Left forelimb (tissue), 1 donor: ENCODE data around the gene HIVEP2.

ENCODE experiments used
- DNase-seq: peaks from one replicate; pipeline ENCODE4 v3.0.0-alpha.2; 2018; ENCODE audit warnings: low spot score

HIVEP2 gene

DNA sequence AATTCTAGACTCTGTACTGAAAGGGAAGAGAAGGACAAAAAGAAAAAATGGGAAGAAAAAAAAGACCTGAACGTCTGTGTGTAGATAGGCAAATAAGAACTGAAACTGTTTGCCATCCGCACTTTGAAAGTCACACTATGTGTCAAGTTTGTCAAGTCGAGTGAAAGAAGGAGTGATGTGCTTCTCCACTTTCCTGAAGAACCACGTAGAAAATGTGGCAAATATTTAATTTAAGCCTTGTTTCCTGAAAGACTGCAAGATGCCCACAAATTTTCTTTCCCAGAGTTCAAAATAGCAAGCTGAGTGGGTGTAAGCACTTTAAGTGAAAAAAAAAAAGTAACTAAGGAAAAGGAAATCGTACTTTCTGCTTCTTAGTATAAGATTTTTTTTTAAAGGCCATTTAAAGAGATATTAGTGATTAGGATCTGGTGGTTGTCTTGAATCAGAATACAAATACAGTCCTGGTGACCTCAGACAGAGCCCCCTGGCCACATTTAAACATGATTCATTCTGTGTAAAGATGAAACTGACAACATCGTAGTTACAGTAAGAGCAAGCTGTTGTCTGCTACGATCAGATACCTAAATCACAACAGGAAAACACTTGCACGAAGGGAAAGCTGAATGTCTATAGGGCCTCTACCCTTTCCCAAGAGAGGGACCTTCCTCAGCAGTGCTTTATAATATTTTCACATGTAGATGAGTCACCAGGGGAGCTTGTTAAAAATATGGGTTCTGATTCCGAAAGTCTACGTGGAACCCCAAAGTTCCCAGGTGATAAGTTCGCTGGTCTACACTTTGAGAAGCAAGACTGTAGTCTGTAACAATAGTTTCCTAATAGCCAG lies 102.3 kb downstream of the HIVEP2 start:
- DNase-seq, result no peak

DNA sequence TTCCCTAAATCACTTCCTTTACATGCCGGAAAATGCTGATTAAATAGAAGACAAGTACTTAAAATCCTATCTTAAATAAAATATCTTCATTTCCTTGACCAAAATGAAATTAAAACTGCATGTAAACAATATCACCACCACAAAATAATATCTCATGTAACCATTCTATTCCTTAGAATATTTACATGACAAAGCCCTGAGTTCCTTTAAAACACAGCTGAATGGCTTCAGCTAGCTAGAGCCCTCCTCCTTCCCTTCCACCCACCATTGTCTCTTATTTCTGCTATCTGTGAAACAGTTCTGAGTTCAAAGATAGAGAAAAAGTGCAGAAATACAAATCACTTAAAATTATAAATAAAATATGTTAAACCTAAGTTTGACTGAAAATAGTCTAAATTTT lies 103.1 kb downstream of the HIVEP2 start:
- DNase-seq, result no peak

DNA sequence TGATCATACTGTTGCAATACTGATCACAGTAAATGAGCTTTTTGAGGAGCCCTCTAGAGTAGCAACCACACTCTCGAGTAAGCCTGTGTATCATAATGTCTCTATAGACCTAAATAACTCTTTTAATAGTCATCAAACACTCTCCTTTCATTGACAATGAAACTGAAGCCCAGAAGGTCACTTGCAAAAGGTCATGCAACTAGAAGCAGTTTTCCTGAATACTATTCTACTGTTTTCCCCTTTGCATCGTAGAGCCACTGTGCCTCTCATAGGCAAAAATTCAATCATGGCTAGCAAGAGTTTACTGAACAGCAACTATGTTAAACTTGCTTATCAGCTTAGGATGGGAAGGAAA lies 105.3 kb downstream of the HIVEP2 start:
- no peak for DNase-seq

DNA sequence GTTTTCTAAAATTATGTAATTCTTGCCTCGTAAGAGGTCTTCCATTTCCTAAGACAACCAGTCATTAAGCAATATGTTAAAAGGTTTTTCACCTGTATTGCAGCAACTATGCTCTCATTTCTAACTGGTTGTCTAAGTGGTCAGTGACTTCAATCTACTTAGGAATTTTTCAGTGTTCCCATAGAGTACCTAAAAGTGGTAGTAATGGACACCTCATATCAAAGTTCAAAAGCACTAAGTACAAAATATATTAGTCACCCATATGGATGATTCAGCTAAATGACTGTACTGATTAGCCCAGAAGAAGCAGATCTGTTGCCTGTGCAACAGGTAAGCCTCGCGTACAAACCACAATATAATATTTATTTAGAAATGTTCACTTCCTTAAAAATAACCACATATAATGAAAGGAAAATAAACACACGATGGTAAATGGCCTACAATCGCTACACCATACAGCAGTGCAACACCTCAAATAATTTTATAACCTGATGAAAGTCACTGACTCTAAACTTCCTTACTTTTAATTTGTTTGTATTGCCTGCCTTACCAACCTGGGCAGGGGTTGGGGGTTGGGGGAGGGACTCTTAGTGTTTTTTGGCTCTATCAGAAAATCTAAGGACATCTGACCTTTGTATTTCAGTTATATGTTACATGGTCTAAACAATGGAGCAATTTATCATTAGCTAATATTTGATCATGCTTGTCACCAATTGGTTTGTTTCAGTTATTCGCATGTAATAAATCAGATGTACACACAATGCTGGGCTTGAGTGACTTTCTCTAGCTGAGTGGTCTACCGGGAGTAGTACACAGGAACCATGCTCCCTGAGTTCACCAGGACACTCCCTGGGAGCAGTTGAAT lies 105.9 kb downstream of the HIVEP2 start:
- no peak for DNase-seq

DNA sequence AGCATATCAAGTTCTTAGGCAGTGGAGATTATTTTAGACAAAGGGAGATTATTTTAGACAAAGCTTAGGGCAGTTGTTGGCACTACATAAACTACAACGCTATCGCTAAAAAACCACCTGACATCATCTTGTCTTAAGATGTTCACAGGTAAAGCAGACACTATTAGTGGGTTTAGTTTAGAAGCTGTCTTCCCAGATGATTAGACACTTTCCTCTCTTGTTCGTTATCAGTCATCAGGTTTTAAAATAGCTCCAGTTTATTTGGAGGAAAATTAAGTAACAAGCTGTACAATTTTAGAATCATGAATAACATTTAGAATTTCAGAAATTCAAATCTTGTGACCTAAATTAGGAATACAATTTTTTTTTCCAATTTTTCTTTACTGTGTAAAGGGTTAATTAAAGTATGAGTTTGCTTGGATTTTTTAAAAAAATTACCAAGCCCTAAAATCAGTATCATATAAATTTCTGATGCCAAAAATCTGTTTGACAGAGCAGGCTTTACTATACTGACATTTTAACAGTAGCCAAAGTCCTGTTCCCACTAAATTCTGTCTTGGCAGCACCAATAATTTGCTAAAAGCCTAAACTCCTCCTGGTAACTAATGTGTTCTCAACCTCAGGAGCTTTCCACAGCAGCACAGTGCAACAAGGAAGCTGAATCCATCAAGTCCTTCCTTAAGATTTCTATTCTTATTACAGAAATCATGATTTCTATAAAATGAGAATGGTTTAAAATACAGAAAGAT lies 109.0 kb downstream of the HIVEP2 start:
- no peak for DNase-seq

DNA sequence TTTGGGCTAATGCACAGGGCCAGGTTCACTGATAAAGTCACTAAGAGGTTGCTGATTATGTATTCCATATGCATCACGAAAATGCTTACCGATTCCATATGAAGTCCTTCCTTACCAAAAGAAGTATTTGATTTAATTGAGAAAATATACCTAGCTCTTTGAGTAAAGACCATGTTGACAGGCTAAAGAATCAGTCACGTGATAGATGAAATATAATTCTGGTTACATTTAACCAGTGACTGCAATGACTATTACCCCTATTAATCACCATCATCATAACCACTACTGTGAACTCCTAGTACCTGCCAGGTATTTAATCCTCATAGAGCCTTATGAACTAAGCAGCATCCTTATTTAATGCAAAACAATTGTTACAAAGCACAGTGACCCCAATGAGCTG lies 110.1 kb downstream of the HIVEP2 start:
- no peak for DNase-seq

DNA sequence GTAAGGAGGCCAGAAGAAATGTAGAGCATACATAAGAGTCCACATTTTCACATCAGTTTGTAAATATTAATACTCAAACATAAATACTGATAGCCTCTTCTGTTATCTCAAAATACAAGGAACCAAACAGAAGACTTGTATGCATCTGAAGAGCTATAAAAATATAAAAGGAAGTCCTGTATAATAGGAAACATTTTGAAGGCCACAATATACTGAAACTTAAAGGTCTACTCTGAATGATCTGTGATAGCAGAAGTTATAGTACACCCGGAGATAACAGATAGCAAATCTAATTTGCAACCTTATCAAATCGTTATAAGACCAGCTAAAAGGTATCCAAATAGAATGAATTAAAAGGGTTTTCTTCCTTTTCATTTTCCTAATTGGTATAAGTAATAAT lies 111.2 kb downstream of the HIVEP2 start:
- DNase-seq, result no peak

DNA sequence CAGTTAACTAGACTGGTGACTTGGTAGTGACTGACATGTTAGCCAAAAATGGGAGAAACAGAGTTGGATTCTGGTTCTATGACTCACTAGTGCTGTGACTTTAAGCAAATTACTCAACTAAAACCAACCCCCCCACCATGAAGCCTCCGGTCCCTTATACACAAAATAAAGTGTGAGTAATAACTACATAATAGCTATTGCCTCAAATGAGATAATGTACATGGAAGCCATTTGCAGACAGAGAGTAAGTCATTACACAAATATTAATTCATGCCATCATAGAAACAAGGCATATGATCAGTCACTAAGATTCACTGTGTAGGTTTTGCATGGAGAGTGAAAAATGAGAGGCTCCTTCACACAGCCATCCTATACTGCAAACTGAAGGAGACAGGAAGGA lies 111.9 kb downstream of the HIVEP2 start:
- DNase-seq, result no peak

DNA sequence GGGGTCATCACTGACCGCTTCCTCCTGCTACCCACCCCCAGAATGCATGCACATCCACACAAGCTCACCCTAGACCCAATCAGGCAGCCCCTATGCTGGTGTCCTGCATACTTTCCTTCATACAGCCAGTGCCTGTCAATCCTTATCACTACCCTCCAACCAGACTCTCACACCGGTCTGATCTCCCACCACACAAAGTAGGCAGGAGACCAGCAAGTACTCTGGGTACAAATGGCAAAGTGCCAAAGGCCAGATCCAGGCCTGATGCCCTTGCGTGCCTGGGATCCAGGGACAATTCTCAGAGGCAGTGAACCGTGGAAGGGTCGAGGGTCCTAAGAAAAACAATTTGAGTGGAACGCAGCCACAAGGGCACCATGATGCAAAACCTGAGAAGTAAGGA lies 114.2 kb downstream of the HIVEP2 start:
- DNase-seq, result no peak

DNA sequence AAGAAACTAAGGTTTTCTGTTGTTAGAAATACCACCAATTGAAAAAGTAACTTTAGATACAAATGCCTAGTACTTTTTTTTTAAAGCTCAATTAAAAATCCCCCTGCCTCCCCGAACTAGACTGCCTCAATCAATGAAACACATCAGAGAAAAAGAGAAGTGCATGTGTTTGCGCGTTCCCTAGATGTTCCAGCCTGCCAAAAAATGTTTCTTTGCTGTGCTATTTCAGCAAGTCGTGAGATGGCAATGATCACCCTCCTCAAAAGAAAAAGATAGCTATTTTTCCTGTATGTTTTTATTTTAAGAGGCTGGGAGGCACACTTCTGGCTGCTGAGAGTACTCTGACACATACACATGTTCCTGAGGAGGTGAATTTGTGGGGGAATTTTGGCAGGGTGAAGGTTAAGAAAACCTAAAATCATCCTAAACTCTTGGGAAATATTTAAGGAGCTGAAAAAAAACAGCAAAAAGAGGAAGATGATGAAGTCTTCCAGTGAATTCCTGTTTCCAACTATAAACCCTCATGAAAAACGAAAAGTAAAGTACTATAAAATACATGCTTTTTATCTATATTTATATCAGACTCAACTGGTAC lies 114.8 kb downstream of the HIVEP2 start:
- no peak for DNase-seq

DNA sequence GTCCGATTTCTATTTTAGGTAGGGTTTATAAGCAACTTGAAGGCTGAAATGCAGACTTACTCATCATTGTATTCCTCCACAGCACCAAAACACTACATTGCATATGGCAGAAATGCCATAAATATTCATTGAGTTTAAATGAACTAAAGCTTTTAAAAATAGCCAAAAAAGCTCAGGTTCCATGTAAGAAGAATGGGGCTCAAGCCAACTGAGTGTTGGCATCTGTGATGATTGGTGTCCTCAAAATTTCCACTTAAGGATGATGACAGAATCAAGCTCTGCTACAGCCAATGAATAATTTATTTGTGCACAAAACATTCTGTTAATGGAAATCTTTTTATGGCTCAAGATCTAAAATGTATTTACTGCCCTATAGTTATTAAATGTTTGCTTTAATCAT lies 115.4 kb downstream of the HIVEP2 start:
- DNase-seq, result no peak

DNA sequence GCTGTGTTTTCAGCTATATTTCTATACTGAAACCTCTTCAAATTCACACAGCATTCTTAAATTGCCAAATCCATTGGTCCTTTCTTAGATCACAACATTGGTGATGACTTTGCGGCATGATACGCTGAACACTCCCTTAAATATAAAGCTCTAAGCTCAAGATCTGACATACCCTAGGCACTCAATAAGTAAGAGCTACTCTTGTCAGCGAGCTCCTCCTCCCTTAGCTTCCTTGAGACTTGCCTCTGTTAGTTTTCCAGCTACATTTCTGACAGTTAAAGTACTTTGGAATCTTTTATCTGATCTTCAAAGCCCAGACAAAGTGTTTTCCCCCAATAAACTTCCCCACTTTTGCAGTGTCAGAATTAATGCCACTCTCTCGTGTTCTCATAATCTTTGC lies 117.0 kb downstream of the HIVEP2 start:
- DNase-seq, result no peak

DNA sequence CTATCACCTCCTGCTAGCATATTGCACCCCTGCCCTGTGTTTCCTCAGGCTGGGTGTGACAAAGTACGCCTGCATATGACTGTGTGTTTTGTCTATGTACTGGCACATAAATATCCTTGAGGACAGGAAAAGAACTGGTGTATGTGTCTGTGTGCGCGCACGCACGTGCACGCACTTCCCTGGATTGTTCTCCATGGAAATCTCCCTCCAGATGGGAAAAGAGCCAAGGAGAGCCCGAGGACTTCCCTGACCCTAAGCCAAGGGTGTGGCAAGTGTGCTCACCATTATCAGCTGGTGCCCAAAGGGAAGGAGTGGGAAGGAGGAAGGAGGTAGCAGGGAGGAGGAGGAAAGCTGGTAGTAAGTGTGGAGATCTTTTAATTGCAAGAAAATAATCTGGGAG lies 117.6 kb downstream of the HIVEP2 start:
- no peak for DNase-seq

DNA sequence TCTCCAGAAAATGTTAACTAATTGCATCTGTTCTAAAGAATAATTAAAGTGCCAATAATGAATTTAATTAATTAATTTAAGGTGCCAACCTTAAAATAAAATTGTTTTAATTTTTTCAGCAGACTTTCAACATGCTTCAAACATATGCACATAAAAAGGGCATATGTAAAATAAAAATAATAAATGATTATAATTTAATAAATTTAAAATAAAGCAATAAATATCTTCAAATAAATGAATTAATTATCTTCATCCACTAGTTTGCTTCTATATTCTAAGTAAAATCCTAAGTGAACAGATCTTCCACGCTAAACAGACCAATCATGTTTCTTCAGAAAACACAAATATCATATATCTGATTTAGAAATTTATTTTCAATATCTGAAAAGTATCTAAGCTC lies 119.2 kb downstream of the HIVEP2 start:
- no peak for DNase-seq

DNA sequence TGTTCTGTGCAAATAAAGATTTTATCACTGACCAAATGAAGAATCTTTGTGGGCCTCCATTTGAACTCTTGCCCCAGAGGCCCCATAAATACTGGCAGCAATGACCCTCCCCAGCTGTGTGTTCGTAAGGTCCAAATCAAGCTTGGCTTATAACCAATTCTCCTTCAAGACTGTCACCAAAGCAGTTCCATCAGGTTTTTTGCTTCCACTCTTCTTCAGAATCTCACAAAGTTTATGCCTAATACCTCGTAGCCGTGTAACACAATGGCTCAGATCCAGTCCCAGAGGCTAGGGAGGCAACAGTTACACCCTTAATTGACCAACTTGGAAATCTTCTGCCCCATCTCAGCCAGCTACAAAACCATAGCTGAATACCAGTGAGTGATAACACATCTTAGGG lies 120.5 kb downstream of the HIVEP2 start:
- DNase-seq, result no peak

DNA sequence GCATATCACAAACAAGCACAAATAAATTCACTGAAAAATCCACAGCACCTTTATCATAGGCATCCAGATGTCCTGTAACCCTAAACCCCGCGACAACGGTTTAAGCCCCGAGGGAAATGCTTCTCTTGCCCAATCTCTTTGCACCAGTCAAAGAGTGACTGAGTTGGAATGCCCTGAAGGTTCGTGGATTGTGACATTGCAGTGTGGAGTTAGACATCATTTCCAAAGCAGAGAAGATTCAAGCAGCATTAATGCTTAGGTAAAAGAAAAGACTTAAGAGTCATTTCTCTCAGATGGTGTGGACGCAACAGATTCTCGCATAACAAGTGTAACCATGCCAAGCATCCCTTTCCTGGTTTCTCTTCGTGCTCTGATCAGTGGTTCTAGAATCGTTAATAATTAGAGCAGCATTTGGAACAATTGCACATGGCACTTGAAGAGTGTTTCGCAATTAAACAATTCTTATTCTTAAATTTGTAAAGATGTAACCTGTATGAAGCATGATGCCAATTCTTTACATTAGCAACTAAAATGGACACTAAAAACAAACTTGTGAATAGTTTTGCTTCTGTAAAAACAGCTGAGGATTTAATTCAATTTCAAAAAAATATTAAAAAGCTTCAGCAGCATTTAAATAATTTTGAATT lies 121.6 kb downstream of the HIVEP2 start:
- DNase-seq, result no peak

DNA sequence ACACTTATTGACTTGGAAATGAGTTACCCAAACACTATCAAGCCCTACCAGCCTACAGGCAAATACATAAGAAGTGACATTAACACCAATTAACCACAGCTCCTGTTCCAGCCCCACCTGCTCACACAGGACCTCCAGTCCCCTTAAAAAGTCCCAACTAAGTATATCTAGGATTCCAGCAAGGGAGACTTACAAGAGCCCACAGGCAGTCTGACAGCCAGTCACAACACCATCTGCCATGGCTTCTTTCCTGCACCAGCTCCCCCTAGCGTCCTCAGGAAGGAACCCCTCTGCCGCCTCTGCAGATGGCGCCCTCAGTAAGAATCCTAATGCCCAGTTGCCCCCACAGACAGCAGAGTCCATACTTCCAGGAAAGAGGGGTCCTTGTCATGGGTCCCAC lies 122.1 kb downstream of the HIVEP2 start:
- DNase-seq, result no peak

DNA sequence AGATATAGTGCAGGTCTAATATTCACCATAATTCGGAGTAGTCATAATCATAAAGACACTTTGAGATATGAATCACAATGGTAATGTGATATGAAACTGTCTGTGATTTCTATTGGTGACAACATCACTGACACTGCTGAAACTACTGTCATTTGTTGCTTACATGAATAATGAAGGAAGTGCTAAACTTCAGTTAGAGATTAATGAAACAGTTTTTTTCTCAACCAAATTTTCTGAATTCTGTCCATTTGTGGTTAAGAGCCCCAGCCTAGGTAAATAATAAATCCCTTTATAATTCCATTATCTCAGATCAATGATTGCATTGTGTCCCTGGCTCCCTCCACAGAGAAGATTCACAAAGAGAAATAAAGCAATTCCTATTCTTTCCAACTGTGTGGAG lies 122.6 kb downstream of the HIVEP2 start:
- no peak for DNase-seq

DNA sequence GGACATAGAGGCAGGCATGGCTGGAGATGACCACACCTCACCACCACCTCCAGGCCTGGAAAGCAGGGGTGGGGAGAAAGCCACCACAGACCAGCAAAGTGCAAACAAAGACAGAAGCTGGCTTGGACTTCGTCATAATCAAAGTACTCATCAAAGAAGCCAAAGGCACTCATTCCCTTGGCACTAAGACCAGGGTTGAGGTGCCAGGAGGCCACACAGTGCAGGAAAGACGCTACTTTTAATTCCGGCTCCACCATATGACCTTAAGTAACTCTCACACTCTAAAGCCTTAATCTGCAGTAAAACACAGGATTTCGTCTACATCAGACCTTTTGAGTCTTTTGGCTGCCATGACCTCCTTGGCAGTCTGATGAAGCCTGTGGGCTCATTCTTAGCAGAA lies 123.1 kb downstream of the HIVEP2 start:
- DNase-seq, result no peak

DNA sequence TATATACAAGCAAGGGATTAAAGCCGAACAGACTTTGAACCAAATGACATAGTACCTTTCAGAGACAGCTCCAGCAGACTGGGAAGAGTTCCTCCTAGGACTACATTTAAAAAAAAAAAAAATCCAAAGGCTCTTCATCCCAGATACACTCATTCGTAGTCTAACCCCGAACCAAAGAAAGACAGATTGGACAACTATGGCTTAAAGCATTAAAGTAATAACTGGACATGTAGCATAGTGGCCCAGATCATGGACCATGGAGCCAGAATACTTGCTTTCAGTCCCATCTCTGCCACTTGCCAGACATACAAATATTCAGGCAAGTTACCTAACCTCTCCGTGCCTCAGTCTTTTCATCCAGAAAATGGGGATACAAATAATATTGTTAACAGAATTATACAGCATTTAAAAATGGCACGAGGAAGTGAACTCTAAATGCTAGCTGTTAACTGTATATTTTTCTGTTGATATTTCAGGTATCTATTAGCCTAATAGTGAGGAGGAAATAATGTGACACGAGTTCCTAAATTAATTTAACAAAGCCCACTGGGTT lies 123.7 kb downstream of the HIVEP2 start:
- no peak for DNase-seq

DNA sequence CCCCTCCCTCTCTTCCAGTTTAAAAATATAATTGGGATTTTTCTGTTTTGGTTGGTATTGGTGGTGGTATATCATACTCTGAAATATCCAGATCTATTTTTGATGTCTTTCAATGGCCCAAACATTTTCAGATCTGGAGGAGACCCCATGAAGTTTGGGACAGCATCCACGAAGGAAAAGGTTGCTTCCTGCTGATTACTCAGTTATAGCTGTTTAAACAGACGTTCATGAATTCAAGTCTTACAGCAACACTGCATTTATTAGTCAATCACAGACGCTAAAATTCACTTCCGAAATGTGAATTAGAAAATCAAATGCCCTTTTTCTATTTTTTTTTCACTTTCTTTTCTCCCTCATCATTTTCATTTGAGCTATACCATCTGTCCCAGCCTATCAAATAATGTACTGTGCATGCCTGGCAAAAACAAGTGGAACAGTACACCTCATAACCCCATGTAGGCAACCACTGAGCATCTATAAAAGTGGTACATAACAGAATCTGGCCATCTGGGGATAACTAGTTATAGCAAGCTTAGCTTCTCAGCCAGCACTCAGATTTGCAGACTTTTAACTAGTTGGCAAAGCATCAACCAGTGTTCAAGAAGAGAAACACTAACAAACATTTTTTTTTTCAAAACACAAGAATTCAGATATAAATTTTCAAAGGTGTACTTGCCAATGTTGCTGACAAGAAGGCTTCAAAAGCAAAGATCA lies 124.5 kb downstream of the HIVEP2 start:
- no peak for DNase-seq
